Measurements from ENCODE around the gene SAMD14.

- TF ChIP-seq CTCF (IDR thresholded peaks at IDR 0.05) (peak in 2 of 6 experiments; percentile 13 to 46), POLR2A (IDR thresholded peaks at IDR 0.05) (peak in 1 of 2 donors; percentile 64)
Observed at GRCh38 chr17:50149417-50150353, 19.7 kb upstream of the SAMD14 start.
